HEK293 (cell line): Measurements from ENCODE around the gene ITSN1.

Experiments used
- CTCF ChIA-PET: fragments of 350-600 bp; formaldehyde crosslinking; extraction: SDS; loops from one replicate; lab custom pipeline; 2021; ENCODE audit warnings: antibody characterized with exemption; lab: Yijun Ruan, JAX
- POLR2A ChIA-PET: fragments of 300-600 bp; formaldehyde crosslinking; extraction: SDS; loops from one replicate; lab custom pipeline; 2020; ENCODE audit warnings: antibody characterized with exemption, inconsistent platforms; lab: Yijun Ruan, JAX
- H3K27ac ChIP-seq: fragments of 200-500 bp; sonication (Bioruptor generic); 2 replicates; pipeline ENCODE4 v1.5.1; 2014; ENCODE audit warnings: low read depth, low read length, control low read depth, inconsistent platforms; ENCODE audit errors: extremely low read depth
- H3K36me3 ChIP-seq, 2 experiments: fragments of 200-500 bp in 1 of 2; sonication (Bioruptor generic) in 1 of 2; 1 replicate in 1 of 2; 2 replicates in 1 of 2; pipeline ENCODE4 v1.5.1; 2014 to 2017; ENCODE audit warnings: inconsistent platforms in 2 of 2, low read length in 2 of 2; ENCODE audit not compliant: control insufficient read depth in 2 of 2, insufficient read depth in 1 of 2
- H3K4me1 ChIP-seq: fragments of 200-500 bp; sonication (Bioruptor generic); 2 replicates; pipeline ENCODE4 v1.5.1; 2014; ENCODE audit warnings: mild to moderate bottlenecking, low read length, inconsistent platforms; ENCODE audit not compliant: control insufficient read depth, insufficient read depth
- H3K4me3 ChIP-seq: 2 replicates; pipeline ENCODE4 v1.5.1; 2011; ENCODE audit warnings: low read depth, mild to moderate bottlenecking, control low read depth, low read length, moderate library complexity
- H3K9me3 ChIP-seq: fragments of 200-500 bp; sonication (Bioruptor generic); 2 replicates; pipeline ENCODE4 v1.5.1; 2014; ENCODE audit warnings: low read depth, low read length, inconsistent platforms; ENCODE audit not compliant: control insufficient read depth, insufficient read depth
- EGR2 ChIP-seq: fragments of 450-650 bp; formaldehyde crosslinking; IDR thresholded peaks from 2 replicates; pipeline ENCODE4 v1.5.1; 2016; ENCODE audit warnings: low read depth, missing biosample characterization, missing genetic modification characterization
- KLF16 ChIP-seq: fragments of 450-650 bp; formaldehyde crosslinking; IDR thresholded peaks from 2 replicates; pipeline ENCODE4 v1.5.1; 2017; ENCODE audit warnings: missing biosample characterization, missing genetic modification characterization
- REPIN1 ChIP-seq: fragments of 450-650 bp; formaldehyde crosslinking; IDR thresholded peaks from 2 replicates; pipeline ENCODE4 v1.5.1; 2017; ENCODE audit warnings: missing biosample characterization, missing genetic modification characterization, low read depth
- SCRT1 ChIP-seq: fragments of 450-650 bp; formaldehyde crosslinking; IDR thresholded peaks from 2 replicates; pipeline ENCODE4 v1.5.1; 2016; ENCODE audit warnings: missing biosample characterization, missing genetic modification characterization, borderline replicate concordance
- SETDB1 ChIP-seq: IDR thresholded peaks from one replicate; pipeline ENCODE4 v1.6.1; 2017; ENCODE audit warnings: mild to moderate bottlenecking, low read length, moderate library complexity, mixed read lengths; ENCODE audit not compliant: insufficient read length
- TRIM28 ChIP-seq: IDR thresholded peaks from 2 replicates; pipeline ENCODE4 v1.6.1; 2011; ENCODE audit warnings: low read length, control low read depth, borderline replicate concordance
- WT1 ChIP-seq: fragments of 450-650 bp; formaldehyde crosslinking; IDR thresholded peaks from 2 replicates; pipeline ENCODE4 v1.5.1; 2016; ENCODE audit warnings: missing biosample characterization, missing genetic modification characterization
- ZBTB7A ChIP-seq: fragments of 450-650 bp; formaldehyde crosslinking; IDR thresholded peaks from 2 replicates; pipeline ENCODE4 v1.5.1; 2016; ENCODE audit warnings: low read depth, missing biosample characterization, missing genetic modification characterization
- ZEB2 ChIP-seq: fragments of 450-650 bp; formaldehyde crosslinking; IDR thresholded peaks from 2 replicates; pipeline ENCODE4 v1.5.1; 2016; ENCODE audit warnings: missing biosample characterization, missing genetic modification characterization
- ZNF10 ChIP-seq: fragments of 450-650 bp; formaldehyde crosslinking; IDR thresholded peaks from 2 replicates; pipeline ENCODE4 v1.5.1; 2017; ENCODE audit warnings: missing biosample characterization, missing genetic modification characterization
- ZNF121 ChIP-seq: fragments of 450-650 bp; formaldehyde crosslinking; IDR thresholded peaks from 2 replicates; pipeline ENCODE4 v1.5.1; 2016; ENCODE audit warnings: missing biosample characterization, missing genetic modification characterization
- ZNF155 ChIP-seq: fragments of 450-650 bp; formaldehyde crosslinking; IDR thresholded peaks from 2 replicates; pipeline ENCODE4 v1.5.1; 2016; ENCODE audit warnings: missing biosample characterization, missing genetic modification characterization
- ZNF391 ChIP-seq: fragments of 450-650 bp; formaldehyde crosslinking; IDR thresholded peaks from 2 replicates; pipeline ENCODE4 v1.5.1; 2016; ENCODE audit warnings: low read depth, missing biosample characterization, missing genetic modification characterization, borderline replicate concordance
- ZNF624 ChIP-seq: fragments of 450-650 bp; formaldehyde crosslinking; IDR thresholded peaks from 2 replicates; pipeline ENCODE4 v1.5.1; 2017; ENCODE audit warnings: missing biosample characterization, missing genetic modification characterization
- ZNF792 ChIP-seq: fragments of 450-650 bp; formaldehyde crosslinking; IDR thresholded peaks from 2 replicates; pipeline ENCODE4 v1.5.1; 2016; ENCODE audit warnings: missing biosample characterization, missing genetic modification characterization
- TF ChIP-seq, protein P1 (sequence below): fragments of 450-650 bp; formaldehyde crosslinking; IDR thresholded peaks from 2 replicates; pipeline ENCODE4 v1.5.1; 2016; ENCODE audit warnings: missing biosample characterization, missing genetic modification characterization
- TF ChIP-seq, protein P2 (sequence below): fragments of 450-650 bp; formaldehyde crosslinking; IDR thresholded peaks from 2 replicates; pipeline ENCODE4 v1.5.1; 2016; ENCODE audit warnings: missing biosample characterization, missing genetic modification characterization
- TF ChIP-seq, protein P3 (sequence below): fragments of 450-650 bp; formaldehyde crosslinking; IDR thresholded peaks from 2 replicates; pipeline ENCODE4 v1.5.1; 2017; ENCODE audit warnings: missing biosample characterization, missing genetic modification characterization
- TF ChIP-seq, protein P4 (sequence below): fragments of 450-650 bp; formaldehyde crosslinking; IDR thresholded peaks from 2 replicates; pipeline ENCODE4 v1.5.1; 2016; ENCODE audit warnings: missing biosample characterization, missing genetic modification characterization, borderline replicate concordance
- TF ChIP-seq, protein P5 (sequence below): fragments of 450-650 bp; formaldehyde crosslinking; IDR thresholded peaks from 2 replicates; pipeline ENCODE4 v1.5.1; 2016; ENCODE audit warnings: missing biosample characterization, missing genetic modification characterization
- TF ChIP-seq, protein P6 (sequence below): fragments of 450-650 bp; formaldehyde crosslinking; IDR thresholded peaks from 2 replicates; pipeline ENCODE4 v1.5.1; 2016; ENCODE audit warnings: missing biosample characterization, missing genetic modification characterization

ITSN1 gene

DNA sequence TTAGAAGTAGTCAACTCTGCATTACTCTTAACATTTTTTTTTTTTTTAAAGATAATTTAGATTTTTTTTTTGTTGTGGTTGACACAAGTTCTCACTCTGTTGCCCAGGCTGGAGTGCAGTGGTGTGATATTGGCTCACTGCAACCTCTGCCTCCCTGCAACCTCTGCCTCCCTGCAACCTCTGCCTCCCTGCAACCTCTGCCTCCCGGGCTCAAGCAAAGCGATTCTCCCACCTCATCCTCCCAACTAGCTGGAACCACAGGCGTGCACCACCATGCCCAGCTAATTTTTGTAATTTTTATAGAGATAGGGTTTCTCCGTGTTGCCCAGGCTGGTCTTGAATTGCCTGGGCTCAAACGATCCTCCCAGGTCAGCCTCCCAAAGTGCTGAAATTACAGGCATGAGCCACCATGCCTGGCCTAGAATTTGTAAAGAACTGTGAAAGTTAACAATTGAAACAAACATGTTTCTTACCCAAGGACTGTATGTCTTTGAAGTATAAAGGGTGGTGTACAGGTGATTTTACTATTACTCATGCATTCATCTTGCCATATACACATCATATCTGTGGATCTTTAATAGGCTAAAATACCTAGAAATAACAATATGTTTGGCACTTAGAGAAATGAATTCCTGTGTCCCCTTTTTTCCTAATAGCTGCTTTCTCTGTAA lies 158.6 kb downstream of the ITSN1 start:
- H3K4me3 ChIP-seq, result no peak overlapping the region
- ChIA-PET POLR2A (no interaction called here), CTCF (interaction anchor here (0.6 to 1.4 kb wide), 3 partner anchors 20 to 94 kb away, joined by 3 read pairs; no protein-coding TSS in a partner anchor)
- H3K4me1 ChIP-seq, result peaks cover 14% of the 10 kb centered on the region
- H3K27ac ChIP-seq, result no peak overlapping the region; the same call in 1 of the 2 replicates
- TF ChIP-seq REPIN1, result 0 out of 2 replicates have a peak, but pooled peaks have one; percentile 54
- TF ChIP-seq, protein P1, sequence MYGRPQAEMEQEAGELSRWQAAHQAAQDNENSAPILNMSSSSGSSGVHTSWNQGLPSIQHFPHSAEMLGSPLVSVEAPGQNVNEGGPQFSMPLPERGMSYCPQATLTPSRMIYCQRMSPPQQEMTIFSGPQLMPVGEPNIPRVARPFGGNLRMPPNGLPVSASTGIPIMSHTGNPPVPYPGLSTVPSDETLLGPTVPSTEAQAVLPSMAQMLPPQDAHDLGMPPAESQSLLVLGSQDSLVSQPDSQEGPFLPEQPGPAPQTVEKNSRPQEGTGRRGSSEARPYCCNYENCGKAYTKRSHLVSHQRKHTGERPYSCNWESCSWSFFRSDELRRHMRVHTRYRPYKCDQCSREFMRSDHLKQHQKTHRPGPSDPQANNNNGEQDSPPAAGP, result no peak
- TF ChIP-seq ZEB2 (tag by site-specific recombination), result no peak
- TF ChIP-seq WT1, result peak; percentile 60
- H3K36me3 ChIP-seq, result peaks cover 3 to 10% of the 10 kb centered on the region in 2 experiments; a peak in 2 of 3 replicates
- H3K9me3 ChIP-seq, result no peaks in the 10 kb centered on the region

DNA sequence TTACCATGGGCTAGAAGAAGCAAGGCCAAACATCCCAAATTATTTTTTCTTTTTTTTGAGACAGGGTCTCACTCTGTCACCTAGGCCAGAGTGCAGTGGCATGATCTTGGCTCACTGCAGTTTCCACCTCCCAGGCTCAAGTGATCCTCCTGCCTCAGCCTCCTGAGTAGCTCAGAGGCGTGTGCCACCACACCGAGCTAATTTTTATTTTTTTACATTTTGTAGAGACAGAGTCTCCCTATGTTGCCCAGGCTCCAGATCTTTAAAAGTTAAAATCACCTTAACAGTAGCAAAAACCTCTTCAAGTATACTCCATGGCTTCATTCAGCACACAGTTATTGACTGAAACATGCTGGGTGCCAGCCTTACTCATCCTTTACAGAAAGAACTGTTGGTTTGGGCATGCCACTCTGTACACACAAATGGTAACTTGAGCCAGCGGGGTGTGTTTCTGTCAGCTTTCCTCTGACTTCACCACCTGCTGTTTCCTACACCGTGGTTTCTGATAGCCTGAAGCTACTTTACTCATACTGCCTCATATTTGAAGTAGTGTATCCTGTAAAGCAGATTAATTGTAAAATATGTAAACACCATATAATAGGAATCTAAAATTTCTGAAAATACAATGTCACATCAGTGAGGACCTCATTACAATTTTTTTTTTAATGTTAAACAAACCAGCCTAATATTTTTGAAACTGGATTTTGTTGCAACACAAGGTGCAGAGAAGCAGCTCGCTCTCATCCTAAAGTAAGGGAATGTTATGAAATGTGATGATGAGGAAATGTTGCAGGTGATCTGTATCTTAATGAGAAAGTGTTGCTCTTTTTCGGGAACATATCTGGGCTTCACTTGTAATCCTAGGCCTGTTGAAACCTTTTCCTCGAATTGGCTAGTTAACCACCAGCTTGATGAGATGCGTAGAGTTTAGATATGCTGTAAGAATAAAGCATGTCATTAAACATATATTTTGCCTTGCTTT lies 159.4 kb downstream of the ITSN1 start:
- CTCF ChIA-PET, result interaction anchor here (0.6 to 1.4 kb wide), 5 partner anchors 19 to 93 kb away, joined by 3 to 4 read pairs (median 3); no protein-coding TSS in a partner anchor
- Histone ChIP-seq H3K36me3 (peaks cover 3 to 10% of the 10 kb centered on the region in 2 experiments; a peak in 2 of 3 replicates), H3K27ac (no peak overlapping the region; the same call in 1 of the 2 replicates), H3K4me3 (no peak overlapping the region), H3K4me1 (peaks cover 14% of the 10 kb centered on the region), H3K9me3 (no peaks in the 10 kb centered on the region)
- POLR2A ChIA-PET, result interaction anchor here (0.7 to 1.0 kb wide), 2 partner anchors 9 to 38 kb away, joined by 3 to 5 read pairs; no protein-coding TSS in a partner anchor
- TF ChIP-seq KLF16 (no peak), ZNF155 (tag by site-specific recombination) (no peak), ZNF391 (no peak), ZNF10 (peak; percentile 87), ZNF121 (tag by site-specific recombination) (no peak), SETDB1 (no peak), ZBTB7A (tag by site-specific recombination) (no peak), EGR2 (tag by site-specific recombination) (no peak), SCRT1 (tag by site-specific recombination) (peak; percentile 56), TRIM28 (no peak), ZNF624 (no peak), ZNF792 (tag by site-specific recombination) (no peak)
- TF ChIP-seq, protein P2, sequence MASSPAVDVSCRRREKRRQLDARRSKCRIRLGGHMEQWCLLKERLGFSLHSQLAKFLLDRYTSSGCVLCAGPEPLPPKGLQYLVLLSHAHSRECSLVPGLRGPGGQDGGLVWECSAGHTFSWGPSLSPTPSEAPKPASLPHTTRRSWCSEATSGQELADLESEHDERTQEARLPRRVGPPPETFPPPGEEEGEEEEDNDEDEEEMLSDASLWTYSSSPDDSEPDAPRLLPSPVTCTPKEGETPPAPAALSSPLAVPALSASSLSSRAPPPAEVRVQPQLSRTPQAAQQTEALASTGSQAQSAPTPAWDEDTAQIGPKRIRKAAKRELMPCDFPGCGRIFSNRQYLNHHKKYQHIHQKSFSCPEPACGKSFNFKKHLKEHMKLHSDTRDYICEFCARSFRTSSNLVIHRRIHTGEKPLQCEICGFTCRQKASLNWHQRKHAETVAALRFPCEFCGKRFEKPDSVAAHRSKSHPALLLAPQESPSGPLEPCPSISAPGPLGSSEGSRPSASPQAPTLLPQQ (tag by site-specific recombination), result 0 out of 2 replicates have a peak, but pooled peaks have one; percentile 62
- TF ChIP-seq, protein P3, sequence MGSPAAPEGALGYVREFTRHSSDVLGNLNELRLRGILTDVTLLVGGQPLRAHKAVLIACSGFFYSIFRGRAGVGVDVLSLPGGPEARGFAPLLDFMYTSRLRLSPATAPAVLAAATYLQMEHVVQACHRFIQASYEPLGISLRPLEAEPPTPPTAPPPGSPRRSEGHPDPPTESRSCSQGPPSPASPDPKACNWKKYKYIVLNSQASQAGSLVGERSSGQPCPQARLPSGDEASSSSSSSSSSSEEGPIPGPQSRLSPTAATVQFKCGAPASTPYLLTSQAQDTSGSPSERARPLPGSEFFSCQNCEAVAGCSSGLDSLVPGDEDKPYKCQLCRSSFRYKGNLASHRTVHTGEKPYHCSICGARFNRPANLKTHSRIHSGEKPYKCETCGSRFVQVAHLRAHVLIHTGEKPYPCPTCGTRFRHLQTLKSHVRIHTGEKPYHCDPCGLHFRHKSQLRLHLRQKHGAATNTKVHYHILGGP (tag by site-specific recombination), result no peak
- TF ChIP-seq, protein P4, sequence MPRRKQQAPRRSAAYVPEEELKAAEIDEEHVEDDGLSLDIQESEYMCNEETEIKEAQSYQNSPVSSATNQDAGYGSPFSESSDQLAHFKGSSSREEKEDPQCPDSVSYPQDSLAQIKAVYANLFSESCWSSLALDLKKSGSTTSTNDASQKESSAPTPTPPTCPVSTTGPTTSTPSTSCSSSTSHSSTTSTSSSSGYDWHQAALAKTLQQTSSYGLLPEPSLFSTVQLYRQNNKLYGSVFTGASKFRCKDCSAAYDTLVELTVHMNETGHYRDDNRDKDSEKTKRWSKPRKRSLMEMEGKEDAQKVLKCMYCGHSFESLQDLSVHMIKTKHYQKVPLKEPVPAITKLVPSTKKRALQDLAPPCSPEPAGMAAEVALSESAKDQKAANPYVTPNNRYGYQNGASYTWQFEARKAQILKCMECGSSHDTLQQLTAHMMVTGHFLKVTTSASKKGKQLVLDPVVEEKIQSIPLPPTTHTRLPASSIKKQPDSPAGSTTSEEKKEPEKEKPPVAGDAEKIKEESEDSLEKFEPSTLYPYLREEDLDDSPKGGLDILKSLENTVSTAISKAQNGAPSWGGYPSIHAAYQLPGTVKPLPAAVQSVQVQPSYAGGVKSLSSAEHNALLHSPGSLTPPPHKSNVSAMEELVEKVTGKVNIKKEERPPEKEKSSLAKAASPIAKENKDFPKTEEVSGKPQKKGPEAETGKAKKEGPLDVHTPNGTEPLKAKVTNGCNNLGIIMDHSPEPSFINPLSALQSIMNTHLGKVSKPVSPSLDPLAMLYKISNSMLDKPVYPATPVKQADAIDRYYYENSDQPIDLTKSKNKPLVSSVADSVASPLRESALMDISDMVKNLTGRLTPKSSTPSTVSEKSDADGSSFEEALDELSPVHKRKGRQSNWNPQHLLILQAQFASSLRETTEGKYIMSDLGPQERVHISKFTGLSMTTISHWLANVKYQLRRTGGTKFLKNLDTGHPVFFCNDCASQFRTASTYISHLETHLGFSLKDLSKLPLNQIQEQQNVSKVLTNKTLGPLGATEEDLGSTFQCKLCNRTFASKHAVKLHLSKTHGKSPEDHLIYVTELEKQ (tag by site-specific recombination), result peak; percentile 85
- TF ChIP-seq, protein P5, sequence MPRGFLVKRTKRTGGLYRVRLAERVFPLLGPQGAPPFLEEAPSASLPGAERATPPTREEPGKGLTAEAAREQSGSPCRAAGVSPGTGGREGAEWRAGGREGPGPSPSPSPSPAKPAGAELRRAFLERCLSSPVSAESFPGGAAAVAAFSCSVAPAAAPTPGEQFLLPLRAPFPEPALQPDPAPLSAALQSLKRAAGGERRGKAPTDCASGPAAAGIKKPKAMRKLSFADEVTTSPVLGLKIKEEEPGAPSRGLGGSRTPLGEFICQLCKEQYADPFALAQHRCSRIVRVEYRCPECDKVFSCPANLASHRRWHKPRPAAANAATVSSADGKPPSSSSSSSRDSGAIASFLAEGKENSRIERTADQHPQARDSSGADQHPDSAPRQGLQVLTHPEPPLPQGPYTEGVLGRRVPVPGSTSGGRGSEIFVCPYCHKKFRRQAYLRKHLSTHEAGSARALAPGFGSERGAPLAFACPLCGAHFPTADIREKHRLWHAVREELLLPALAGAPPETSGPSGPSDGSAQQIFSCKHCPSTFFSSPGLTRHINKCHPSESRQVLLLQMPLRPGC (tag by site-specific recombination), result peak; percentile 85
- TF ChIP-seq, protein P6, sequence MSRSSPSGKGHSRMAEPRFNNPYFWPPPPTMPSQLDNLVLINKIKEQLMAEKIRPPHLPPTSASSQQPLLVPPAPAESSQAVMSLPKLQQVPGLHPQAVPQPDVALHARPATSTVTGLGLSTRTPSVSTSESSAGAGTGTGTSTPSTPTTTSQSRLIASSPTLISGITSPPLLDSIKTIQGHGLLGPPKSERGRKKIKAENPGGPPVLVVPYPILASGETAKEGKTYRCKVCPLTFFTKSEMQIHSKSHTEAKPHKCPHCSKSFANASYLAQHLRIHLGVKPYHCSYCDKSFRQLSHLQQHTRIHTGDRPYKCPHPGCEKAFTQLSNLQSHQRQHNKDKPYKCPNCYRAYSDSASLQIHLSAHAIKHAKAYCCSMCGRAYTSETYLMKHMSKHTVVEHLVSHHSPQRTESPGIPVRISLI (tag by site-specific recombination), result no peak
